Measurements from ENCODE around the gene PLEKHA7.

DNA sequence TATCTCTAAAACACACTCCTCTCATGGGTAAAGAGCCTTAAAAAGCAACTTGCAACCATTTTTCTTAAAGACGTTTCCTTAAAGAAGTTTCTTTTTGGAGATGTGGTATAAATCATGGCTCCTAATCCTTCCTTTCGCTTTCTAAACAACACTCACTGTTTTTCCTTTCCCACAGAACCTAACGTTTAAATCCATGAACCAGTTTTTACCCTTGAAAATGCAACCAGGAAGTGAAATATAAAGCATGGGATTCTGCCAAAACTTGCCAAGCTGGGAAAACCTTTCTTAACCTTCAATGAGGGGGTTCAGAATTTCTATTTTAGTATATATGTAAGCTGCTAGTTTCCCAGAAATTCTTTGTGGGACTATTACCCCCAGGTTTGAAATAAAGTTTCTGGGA, 8.6 kb downstream of the PLEKHA7 start:
- TF ChIP-seq POLR2AphosphoS5 (IDR thresholded peaks at IDR 0.05; ENCODE audit: low read depth, low read length) (no peak), SIN3A (IDR thresholded peaks at IDR 0.05; ENCODE audit: borderline replicate concordance, insufficient read depth, low read length) (no peak), FOXP2 (optimal IDR thresholded peaks at IDR 0.05; ENCODE audit: borderline replicate concordance, extremely low read depth, extremely low read length, insufficient read depth) (no peak), REST (IDR thresholded peaks at IDR 0.05; ENCODE audit: insufficient read depth in 1 of 2, low read depth in 2 of 2, low read length in 2 of 2) (no peak), TAF1 (IDR thresholded peaks at IDR 0.05; ENCODE audit: borderline replicate concordance, insufficient read depth, low read length) (no peak)

Measured in PFSK-1 (cell line).